K562 (cell line): ENCODE measurements around the gene GP2. TPM values are rescaled to one million over a fixed set of nuclear protein-coding genes. Genes with fewer than 3 reads are reported as not detected.

ENCODE experiments used
- BRCA1 ChIP-seq, 2 experiments: fragments of 450-650 bp in 1 of 2; sonication (generic) in 1 of 2; formaldehyde crosslinking in 1 of 2; IDR thresholded peaks; 2 replicates each; pipeline versions ENCODE4 v1.5.0 to v1.6.1; 2017 to 2020; ENCODE audit warnings: mild to moderate bottlenecking in 1 of 2, missing genetic modification reagents in 1 of 2
- C11orf30 ChIP-seq: fragments of 450-650 bp; IDR thresholded peaks from 2 replicates; pipeline ENCODE4 v1.6.1; 2016; ENCODE audit warnings: low read depth, mild to moderate bottlenecking
- FOXJ2 ChIP-seq: fragments of 200-800 bp; sonication (Bioruptor generic); IDR thresholded peaks from 2 replicates; pipeline ENCODE4 v1.6.1; 2016; ENCODE audit warnings: missing genetic modification characterization, missing compliant biosample characterization
- L3MBTL2 ChIP-seq: fragments of 450-650 bp; IDR thresholded peaks from 2 replicates; pipeline ENCODE4 v1.6.1; 2016; ENCODE audit warnings: mild to moderate bottlenecking, moderate library complexity
- NFE2 ChIP-seq: IDR thresholded peaks from 2 replicates; pipeline ENCODE4 v1.6.1; 2014; ENCODE audit warnings: antibody characterized with exemption, low read depth
- PTRF ChIP-seq: fragments of 450-650 bp; IDR thresholded peaks from 2 replicates; pipeline ENCODE4 v1.6.1; 2016; ENCODE audit warnings: mild to moderate bottlenecking, missing genetic modification characterization, missing compliant biosample characterization
- ZNF12 ChIP-seq: sonication (generic); formaldehyde crosslinking; IDR thresholded peaks from 2 replicates; pipeline ENCODE4 v1.4.0; 2020; ENCODE audit warnings: mild to moderate bottlenecking, missing genetic modification reagents
- ZNF212 ChIP-seq: fragments of 450-650 bp; formaldehyde crosslinking; IDR thresholded peaks from 2 replicates; pipeline ENCODE4 v1.4.0; 2020; ENCODE audit warnings: mild to moderate bottlenecking
- ZNF324 ChIP-seq: fragments of 250-450 bp; sonication (Bioruptor Pico); IDR thresholded peaks from 2 replicates; pipeline ENCODE4 v1.4.0; 2020; ENCODE audit warnings: mild to moderate bottlenecking
- ZNF511 ChIP-seq: sonication (generic); formaldehyde crosslinking; IDR thresholded peaks from 2 replicates; pipeline ENCODE4 v1.8.0; 2022; ENCODE audit warnings: mild to moderate bottlenecking, missing genetic modification reagents
- polyA plus RNA-seq, 8 experiments: library from polyadenylated mRNA; depleted of rRNA in 4 of 8; stranded (reverse) in 5 of 8; unstranded in 3 of 8; fragments of >200 nt; fragmentation: Nextera tagmentation in 2 of 8; fragmentation: Illumina TruSeq in 1 of 8; extraction: Ambion mirVana in 2 of 8; extraction: Trizol in 1 of 8; gene quantifications; 2 replicates each; pipeline versions ENCODE4 v1.2.1 to v1.2.3, GENCODE V29; 2011 to 2014; ENCODE audit warnings: inconsistent platforms in 1 of 8, missing spikeins in 1 of 8
- total RNA-seq, 7 experiments: library from RNA; depleted of rRNA in 6 of 7; stranded (reverse); fragments of >200 nt in 6 of 7; fragmentation: Illumina TruSeq in 2 of 7; extraction: Trizol in 2 of 7; gene quantifications; 2 replicates each; pipeline versions ENCODE4 v1.2.1 to v1.2.3, GENCODE V29; 2011 to 2021; ENCODE audit warnings: low replicate concordance in 1 of 7
- TF ChIP-seq, protein P1 (sequence below): fragments of 450-650 bp; IDR thresholded peaks from 2 replicates; pipeline ENCODE4 v1.6.1; 2016; ENCODE audit warnings: mild to moderate bottlenecking, moderate library complexity

The GP2 gene
- total and polyA plus RNA-seq, 9 of the 15 experiments (the other 6 are each of a cell fraction or from before 2014, with no cell fraction given): 5.9 TPM; not detected in 8

- TF ChIP-seq, protein P1, sequence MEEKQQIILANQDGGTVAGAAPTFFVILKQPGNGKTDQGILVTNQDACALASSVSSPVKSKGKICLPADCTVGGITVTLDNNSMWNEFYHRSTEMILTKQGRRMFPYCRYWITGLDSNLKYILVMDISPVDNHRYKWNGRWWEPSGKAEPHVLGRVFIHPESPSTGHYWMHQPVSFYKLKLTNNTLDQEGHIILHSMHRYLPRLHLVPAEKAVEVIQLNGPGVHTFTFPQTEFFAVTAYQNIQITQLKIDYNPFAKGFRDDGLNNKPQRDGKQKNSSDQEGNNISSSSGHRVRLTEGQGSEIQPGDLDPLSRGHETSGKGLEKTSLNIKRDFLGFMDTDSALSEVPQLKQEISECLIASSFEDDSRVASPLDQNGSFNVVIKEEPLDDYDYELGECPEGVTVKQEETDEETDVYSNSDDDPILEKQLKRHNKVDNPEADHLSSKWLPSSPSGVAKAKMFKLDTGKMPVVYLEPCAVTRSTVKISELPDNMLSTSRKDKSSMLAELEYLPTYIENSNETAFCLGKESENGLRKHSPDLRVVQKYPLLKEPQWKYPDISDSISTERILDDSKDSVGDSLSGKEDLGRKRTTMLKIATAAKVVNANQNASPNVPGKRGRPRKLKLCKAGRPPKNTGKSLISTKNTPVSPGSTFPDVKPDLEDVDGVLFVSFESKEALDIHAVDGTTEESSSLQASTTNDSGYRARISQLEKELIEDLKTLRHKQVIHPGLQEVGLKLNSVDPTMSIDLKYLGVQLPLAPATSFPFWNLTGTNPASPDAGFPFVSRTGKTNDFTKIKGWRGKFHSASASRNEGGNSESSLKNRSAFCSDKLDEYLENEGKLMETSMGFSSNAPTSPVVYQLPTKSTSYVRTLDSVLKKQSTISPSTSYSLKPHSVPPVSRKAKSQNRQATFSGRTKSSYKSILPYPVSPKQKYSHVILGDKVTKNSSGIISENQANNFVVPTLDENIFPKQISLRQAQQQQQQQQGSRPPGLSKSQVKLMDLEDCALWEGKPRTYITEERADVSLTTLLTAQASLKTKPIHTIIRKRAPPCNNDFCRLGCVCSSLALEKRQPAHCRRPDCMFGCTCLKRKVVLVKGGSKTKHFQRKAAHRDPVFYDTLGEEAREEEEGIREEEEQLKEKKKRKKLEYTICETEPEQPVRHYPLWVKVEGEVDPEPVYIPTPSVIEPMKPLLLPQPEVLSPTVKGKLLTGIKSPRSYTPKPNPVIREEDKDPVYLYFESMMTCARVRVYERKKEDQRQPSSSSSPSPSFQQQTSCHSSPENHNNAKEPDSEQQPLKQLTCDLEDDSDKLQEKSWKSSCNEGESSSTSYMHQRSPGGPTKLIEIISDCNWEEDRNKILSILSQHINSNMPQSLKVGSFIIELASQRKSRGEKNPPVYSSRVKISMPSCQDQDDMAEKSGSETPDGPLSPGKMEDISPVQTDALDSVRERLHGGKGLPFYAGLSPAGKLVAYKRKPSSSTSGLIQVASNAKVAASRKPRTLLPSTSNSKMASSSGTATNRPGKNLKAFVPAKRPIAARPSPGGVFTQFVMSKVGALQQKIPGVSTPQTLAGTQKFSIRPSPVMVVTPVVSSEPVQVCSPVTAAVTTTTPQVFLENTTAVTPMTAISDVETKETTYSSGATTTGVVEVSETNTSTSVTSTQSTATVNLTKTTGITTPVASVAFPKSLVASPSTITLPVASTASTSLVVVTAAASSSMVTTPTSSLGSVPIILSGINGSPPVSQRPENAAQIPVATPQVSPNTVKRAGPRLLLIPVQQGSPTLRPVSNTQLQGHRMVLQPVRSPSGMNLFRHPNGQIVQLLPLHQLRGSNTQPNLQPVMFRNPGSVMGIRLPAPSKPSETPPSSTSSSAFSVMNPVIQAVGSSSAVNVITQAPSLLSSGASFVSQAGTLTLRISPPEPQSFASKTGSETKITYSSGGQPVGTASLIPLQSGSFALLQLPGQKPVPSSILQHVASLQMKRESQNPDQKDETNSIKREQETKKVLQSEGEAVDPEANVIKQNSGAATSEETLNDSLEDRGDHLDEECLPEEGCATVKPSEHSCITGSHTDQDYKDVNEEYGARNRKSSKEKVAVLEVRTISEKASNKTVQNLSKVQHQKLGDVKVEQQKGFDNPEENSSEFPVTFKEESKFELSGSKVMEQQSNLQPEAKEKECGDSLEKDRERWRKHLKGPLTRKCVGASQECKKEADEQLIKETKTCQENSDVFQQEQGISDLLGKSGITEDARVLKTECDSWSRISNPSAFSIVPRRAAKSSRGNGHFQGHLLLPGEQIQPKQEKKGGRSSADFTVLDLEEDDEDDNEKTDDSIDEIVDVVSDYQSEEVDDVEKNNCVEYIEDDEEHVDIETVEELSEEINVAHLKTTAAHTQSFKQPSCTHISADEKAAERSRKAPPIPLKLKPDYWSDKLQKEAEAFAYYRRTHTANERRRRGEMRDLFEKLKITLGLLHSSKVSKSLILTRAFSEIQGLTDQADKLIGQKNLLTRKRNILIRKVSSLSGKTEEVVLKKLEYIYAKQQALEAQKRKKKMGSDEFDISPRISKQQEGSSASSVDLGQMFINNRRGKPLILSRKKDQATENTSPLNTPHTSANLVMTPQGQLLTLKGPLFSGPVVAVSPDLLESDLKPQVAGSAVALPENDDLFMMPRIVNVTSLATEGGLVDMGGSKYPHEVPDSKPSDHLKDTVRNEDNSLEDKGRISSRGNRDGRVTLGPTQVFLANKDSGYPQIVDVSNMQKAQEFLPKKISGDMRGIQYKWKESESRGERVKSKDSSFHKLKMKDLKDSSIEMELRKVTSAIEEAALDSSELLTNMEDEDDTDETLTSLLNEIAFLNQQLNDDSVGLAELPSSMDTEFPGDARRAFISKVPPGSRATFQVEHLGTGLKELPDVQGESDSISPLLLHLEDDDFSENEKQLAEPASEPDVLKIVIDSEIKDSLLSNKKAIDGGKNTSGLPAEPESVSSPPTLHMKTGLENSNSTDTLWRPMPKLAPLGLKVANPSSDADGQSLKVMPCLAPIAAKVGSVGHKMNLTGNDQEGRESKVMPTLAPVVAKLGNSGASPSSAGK: peak; percentile 17; the same call in 1 of the 2 replicates
- no peak for TF ChIP-seq ZNF511 (CRISPR knock-in tag)
- TF ChIP-seq ZNF212 (CRISPR knock-in tag): no peak
- TF ChIP-seq ZNF324 (CRISPR knock-in tag): no peak
- TF ChIP-seq BRCA1 (IDR thresholded peaks at IDR 0.05): no peak
- no peak for TF ChIP-seq BRCA1 (CRISPR knock-in tag; IDR thresholded peaks at IDR 0.05)
- no peak for TF ChIP-seq PTRF (tag)
- no peak for TF ChIP-seq FOXJ2 (tag)
- TF ChIP-seq C11orf30: peak; percentile 69
- no peak for TF ChIP-seq ZNF12 (CRISPR knock-in tag)
- TF ChIP-seq NFE2: peak; percentile 71
- peak; percentile 73 for TF ChIP-seq L3MBTL2
- TF ChIP-seq, all 486 proteins: peak for 8
Measured at GRCh38 chr16:20280259-20280658, 47.1 kb downstream of the GP2 start (continued).
